C4-2B (cell line): ENCODE measurements around the gene DPYSL5.

Experiments used
- ZFX ChIP-seq: fragments of 450-650 bp; IDR thresholded peaks from 2 replicates; pipeline ENCODE4 v1.6.1; 2017
- TF ChIP-seq, protein P1 (sequence below): fragments of 450-650 bp; conservative IDR thresholded peaks from 2 replicates; pipeline ENCODE4 v1.5.1; 2017; ENCODE audit warnings: mild to moderate bottlenecking

DNA sequence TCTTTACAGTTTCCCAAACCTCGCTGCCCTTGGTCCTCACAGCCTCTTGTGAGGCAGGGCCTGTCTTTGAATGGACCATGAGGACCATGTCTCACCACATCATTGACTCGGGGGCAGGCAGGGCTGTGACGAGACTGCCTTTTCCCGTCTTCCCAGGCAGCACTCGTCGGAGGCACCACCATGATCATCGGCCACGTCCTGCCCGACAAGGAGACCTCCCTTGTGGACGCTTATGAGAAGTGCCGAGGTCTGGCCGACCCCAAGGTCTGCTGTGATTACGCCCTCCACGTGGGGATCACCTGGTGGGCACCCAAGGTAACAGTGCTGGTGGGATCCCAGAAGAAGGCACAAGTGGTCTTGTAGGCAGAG lies 76.8 kb downstream of the DPYSL5 start:
- TF ChIP-seq, protein P1, sequence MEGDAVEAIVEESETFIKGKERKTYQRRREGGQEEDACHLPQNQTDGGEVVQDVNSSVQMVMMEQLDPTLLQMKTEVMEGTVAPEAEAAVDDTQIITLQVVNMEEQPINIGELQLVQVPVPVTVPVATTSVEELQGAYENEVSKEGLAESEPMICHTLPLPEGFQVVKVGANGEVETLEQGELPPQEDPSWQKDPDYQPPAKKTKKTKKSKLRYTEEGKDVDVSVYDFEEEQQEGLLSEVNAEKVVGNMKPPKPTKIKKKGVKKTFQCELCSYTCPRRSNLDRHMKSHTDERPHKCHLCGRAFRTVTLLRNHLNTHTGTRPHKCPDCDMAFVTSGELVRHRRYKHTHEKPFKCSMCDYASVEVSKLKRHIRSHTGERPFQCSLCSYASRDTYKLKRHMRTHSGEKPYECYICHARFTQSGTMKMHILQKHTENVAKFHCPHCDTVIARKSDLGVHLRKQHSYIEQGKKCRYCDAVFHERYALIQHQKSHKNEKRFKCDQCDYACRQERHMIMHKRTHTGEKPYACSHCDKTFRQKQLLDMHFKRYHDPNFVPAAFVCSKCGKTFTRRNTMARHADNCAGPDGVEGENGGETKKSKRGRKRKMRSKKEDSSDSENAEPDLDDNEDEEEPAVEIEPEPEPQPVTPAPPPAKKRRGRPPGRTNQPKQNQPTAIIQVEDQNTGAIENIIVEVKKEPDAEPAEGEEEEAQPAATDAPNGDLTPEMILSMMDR = no peak
- no peak for TF ChIP-seq ZFX
